HG02678 (cell line): ENCODE measurements around the gene ATG2B.
"Not testable (repeated sequence)": the region's sequence is repeated elsewhere in the genome, so short reads cannot be mapped to it uniquely, and the experiment has no call there.

Experiments
- ATAC-seq: cut with Tn5 transposase; IDR thresholded peaks from one replicate; pipeline ENCODE4 v1.9.1; 2021; ENCODE audit warnings: mild to moderate bottlenecking, moderate library complexity; ENCODE audit not compliant: unreplicated experiment

Gene ATG2B

GRCh38 chr14:96255501-96256366 is 107.4 kb downstream of the ATG2B start, which contains the start of gene BDKRB1:
Gene BDKRB1 (plus strand): TSS chr14:96256210. CDS start chr14:96263683, 7,473 bp downstream.
- no peak for ATAC-seq

DNA sequence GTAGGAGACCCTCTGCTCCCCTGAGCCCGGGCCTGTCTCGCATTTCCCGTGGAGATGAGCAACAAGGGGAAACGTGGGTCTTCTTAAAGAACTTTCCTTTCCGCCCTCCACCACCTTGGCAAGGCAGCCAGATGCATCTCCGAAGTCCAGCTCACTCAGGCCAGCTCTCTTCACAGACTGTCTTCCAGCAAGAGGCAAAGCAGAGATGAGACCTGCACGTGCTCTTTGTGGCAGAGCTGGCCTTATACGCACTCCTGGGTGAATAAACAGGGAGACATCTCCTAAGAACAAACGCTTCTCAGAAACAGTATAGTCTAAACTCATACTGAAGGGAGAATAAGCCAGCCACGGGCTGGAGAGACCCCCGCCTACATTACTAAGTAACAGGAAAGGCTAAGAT is 108.5 kb downstream of the ATG2B start:
- no peak for ATAC-seq

DNA sequence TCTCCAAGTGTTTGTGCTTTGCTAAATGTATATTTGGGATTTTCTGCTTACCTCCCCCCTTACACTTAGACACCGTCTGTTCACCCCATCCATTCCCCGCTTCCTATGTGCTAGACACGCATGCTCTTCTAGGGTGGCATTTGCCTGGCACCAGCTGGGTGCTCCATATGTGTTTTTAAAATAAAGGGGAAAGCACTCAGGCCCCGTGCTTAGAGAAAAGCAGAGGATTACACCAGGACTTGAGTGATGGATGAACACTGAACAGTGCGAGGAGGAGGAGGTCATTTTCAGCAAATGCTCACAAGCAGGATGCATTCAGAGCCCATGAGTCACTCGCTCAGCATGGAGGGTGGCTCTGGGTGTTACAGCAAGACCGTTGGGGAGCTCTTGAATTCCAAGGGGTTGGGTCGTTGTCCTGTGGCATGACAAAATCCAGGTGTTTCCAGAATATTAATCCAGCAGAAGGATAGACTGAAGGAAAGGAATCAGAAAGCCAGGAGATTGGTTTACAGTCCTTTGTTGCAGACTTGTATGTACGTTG is 110.1 kb downstream of the ATG2B start:
- ATAC-seq, result no peak

DNA sequence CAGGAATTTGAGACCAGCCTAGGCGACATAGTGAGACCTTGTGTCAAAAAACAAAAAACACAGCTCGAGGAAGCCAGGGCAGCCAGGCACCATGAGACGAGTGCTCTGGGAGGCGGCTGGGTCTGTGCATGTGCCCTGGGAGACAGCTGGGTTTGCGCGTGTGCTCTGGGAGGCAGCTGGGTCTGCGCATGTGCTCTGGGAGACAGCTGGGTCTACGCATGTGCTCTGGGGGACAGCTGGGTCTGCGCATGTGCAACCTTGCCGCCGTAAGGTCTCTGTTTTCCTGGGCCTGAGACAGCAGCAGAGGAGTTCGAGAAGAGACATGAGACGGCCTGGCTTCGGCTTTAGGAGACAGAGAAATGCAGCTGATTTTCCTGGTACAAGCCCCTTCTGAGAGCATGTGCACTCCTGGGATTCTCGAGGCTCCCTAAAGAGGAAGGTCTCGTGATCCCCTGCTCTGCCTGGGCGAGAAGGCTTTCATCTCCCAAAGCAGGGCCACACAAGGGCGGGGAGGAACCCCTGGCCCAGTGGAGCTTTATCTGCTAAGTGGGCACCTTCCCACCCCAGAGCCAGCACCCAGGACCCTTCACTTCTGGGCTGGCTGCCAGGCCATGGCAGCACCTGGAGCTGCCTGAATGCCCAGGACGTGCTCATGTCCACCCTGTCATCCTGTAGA is 110.7 kb downstream of the ATG2B start:
- no peak for ATAC-seq

DNA sequence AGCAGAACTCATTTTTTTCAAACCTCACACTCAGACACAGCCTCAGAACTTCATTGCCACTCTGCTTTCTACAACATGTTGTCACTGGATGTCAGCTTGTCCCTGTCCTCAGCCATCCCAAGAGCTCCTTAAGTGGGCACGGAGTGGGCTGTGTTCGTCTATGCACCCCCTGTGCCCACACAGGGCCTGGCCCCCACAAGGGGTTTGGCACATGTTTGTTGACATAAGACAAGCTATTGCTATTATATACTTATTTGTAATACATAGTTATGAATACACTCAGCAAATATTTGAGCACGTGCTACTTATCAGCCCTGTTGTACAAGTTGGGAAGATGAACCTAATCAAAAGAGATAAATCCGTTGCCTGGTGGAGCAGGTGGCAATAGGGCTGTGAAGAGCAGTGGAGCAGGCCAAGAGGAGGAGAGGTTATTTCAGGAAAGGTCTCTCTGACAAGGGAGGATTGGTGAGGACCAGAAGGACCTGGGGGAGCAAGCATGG is 111.4 kb downstream of the ATG2B start:
- no peak for ATAC-seq

GRCh38 chr14:96250485-96250884 is 112.7 kb downstream of the ATG2B start:
- ATAC-seq, result no peak

DNA sequence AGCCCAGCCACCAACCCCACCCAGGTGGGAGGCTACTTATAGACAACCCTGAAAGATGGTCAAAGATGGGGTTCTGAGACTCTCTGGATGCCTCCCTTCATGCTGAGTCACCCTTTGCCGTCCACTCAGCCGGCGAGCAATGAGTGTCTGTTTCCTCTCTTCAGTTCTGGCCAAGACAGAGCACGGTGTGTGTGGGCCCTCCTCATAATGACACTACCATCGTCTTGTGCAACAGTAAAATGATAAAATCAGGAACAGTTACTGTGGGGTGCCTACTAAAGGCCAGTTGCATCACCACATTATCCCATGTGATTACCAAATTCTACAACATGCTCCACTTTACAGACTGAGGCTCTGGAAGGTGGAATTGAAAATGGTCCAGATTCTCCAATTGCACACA is 114.1 kb downstream of the ATG2B start:
- ATAC-seq, result no peak

DNA sequence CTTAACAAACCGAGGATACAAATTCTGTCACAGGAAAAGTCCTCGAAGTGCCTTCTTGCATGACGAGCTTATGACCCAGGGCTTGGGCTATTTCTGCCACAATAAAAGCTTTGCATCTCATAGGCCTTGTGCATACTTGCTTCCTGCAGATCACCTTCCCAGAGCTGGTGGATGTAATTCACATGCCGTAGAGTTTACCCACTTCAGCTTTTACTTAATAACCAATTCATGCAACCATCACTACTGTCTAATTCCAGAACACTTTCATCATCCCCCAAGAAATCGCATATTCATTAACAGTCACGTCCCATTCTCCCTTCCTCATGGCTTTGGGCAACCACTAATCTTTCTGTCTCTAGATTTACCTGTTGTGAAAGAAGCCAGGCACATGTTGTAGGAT is 116.1 kb downstream of the ATG2B start:
- no peak for ATAC-seq

DNA sequence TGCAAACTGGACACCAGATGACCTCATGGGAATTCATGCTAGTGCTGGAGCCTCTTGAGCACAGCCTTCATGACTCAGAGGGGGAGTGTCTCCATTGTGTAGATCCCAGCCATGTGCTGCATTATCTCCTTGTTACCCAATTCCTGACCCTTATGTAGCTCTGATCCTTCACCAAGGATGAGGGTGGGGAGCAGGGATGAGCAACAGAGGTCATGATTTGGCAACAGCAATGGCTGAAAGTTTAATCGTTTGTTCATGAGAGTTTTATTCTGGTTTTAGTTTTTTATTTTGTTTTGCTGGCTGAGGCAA is 116.6 kb downstream of the ATG2B start:
- no peak for ATAC-seq

DNA sequence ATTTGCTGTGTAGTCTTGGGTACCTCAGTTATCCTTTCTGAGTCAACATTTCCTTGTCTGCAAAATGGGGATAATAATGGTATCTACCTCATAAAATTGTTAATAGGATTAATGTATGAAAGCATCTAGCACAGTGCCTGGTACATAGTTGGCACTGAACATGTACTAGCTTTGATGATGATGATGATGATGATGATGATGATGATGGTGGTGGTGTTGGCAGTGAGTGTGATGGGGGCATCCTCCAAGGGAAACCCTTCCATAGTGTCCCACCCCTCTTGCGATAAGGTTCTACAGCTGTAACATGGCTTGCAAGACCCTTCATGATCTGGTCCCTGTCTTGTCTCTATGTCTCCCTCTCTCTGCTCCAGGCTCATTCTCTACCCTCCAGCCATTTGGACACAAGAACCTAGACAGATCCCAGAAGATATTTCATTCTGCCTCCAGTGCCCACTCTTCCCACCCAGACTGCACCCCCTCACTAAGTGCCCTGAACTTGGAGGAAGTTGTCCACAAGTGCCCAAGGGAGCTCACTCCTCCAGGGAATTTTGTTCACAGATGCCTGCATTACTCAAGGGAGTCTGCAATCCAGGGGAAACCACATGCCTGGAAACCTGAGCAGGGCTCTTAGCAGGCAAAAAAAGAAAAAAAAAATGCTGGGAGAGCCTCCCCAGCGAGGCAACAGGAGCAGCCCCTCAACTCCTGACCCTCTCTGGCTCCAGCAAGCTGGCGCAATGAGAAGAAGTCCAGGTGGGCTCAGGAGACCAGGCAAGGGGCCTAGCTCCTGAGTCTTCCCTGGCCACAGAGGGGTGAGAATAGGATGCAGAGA is 117.2 kb downstream of the ATG2B start:
- no peak for ATAC-seq

DNA sequence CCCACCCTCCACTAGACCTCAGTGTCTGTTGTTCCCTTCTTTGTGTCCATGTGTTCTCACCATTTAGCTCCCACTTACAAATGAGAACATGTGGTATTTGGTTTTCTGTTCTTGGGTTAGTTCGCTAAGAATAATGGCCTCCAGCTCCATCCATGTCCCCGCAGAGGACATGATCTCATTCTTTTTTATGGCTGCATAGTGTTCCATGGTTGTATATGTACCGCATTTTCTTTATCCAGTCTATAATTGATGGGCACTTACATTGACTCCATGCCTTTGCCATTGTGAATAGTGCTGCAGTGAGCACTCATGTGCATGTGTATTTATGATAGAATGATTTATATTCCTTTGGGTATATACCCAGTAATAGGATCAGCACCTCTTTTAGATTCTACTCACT is 118.1 kb downstream of the ATG2B start:
- ATAC-seq, result not testable (repeated sequence)

DNA sequence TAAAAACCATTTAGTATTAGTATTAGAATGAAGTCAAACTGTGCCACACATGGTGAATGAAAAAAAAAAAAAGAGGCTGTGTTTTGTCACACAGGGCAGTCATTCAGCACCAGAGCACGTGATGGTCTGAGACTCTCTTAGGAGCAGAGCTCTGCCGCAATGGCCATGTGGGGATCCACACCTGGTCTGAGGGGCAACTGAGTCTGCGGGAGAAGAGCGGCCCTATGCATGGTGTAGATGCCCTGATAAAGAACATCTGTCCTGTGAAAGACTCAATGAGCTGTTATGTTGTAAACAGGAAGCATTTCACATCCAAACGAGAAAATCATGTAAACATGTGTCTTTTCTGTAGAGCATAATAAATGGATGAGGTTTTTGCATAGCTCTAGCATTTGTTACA is 119.4 kb downstream of the ATG2B start:
- no peak for ATAC-seq

DNA sequence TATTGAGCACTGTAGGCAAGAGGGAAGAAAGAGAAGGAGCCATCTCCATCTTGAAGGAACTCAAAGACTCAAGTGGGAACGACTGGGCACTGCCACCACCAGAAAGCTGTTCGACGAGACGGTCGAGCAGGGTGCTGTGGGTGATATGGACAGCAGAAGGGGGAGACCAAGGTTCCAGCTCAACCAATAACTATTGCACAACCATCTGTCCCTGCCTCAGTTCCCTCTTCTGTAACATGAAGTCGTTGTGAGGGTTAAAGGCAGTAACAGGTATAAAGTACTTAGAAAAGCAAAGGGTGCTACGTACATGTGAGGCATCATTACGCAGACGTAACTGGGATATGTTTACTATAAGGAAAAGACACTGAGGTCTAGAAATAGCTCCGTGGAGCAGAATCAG is 121.0 kb downstream of the ATG2B start:
- no peak for ATAC-seq

DNA sequence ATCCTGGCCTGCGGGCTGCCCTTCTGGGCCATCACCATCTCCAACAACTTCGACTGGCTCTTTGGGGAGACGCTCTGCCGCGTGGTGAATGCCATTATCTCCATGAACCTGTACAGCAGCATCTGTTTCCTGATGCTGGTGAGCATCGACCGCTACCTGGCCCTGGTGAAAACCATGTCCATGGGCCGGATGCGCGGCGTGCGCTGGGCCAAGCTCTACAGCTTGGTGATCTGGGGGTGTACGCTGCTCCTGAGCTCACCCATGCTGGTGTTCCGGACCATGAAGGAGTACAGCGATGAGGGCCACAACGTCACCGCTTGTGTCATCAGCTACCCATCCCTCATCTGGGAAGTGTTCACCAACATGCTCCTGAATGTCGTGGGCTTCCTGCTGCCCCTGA is 122.5 kb downstream of the ATG2B start:
- no peak for ATAC-seq

DNA sequence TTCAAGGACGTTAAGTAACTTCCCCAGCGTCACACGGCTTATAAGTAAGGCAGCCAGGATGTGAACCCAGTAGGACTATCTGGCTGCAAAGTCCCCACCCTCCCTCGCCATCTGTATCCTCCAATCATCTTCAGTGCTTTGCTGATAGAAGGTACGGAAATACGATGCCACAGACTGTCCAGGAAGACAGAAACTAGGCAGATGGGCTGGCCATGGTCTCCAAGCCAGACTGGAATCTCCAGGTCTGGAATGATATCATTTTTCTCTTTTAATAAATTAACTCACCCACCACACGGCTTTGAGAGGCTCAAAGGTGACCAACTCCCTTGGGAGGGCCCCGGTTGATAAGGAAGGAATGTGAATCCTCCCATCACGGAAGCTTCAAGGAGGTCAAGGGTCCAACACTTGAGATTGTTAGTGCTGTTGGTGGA is 123.4 kb downstream of the ATG2B start:
- no peak for ATAC-seq

GRCh38 chr14:96238676-96239265 is 124.4 kb downstream of the ATG2B start:
- no peak for ATAC-seq

DNA sequence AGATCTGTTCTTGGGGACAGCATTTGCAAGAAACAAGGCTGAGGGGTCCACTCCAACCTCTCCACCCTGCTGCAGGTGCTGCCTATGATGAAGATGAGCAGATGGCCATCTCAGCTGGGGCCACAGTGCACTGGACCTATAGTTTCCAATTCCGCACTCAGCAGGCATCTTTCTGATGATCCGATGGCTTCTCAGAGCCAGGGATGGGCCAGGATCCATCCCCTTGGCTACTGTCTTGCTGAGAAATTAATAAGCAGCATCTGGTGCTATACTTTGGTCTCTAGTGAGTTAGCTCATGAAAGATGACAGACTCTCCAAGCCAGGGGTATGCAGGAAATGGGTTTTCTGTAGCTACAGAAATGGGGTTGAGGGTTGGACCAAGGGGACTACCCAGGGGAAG is 125.5 kb downstream of the ATG2B start:
- ATAC-seq, result no peak

DNA sequence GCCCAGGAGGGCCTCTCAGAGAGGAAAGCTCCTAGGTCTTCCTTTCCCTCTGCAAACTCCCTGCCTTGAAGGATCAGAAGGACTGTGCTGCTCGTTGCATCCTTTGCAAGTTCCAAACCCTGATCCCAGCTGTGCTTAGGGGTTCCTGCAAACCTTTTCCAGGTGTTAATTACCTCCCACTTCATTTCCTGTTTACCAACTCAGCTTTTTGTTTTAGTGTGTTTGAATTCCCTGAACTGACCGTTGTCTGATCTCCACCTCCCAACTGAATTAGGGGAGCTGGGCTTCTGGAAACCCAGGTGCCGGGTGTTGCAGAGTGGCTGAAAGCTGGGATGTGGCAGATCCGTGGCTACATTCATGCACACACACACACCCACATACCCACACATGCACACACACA is 127.7 kb downstream of the ATG2B start:
- ATAC-seq, result no peak

- ATAC-seq, result no peak
Measured at GRCh38 chr14:96233661-96234060, 129.5 kb downstream of the ATG2B start.

GRCh38 chr14:96232506-96232905 is 130.6 kb downstream of the ATG2B start:
- ATAC-seq, result no peak
